BJ (cell line): ENCODE results near the gene SHC2. TPM values are rescaled to one million over a fixed set of nuclear protein-coding genes. Genes with fewer than 3 reads are reported as not detected.

Experiments
- CTCF ChIA-PET: fragments of 350-600 bp; formaldehyde crosslinking; extraction: SDS; loops from one replicate; lab custom pipeline; 2021; ENCODE audit warnings: antibody characterized with exemption, inconsistent platforms; lab: Yijun Ruan, JAX
- POLR2A ChIA-PET: fragments of 300-600 bp; sonication (Branson Sonifier 250); formaldehyde crosslinking; extraction: SDS; loops from one replicate; lab custom pipeline; 2021; ENCODE audit warnings: antibody characterized with exemption; lab: Charles Lee
- DNase-seq: peaks from one replicate; pipeline ENCODE4 v3.0.0-alpha.2; 2011; ENCODE audit warnings: low read depth
- H3K27me3 ChIP-seq: 2 replicates; pipeline ENCODE4 v1.6.0; 2011; ENCODE audit warnings: low read length; ENCODE audit not compliant: control insufficient read depth, insufficient read depth
- H3K36me3 ChIP-seq: 2 replicates; pipeline ENCODE4 v1.5.1; 2011; ENCODE audit warnings: low read length; ENCODE audit not compliant: control insufficient read depth, insufficient read depth
- H3K4me3 ChIP-seq: 2 replicates; pipeline ENCODE4 v1.5.1; 2011; ENCODE audit warnings: low read depth, mild to moderate bottlenecking, control low read depth, low read length
- polyA plus RNA-seq: library from polyadenylated mRNA; depleted of rRNA; stranded (reverse); fragments of >200 nt; gene quantifications from 2 replicates; pipeline ENCODE4 v1.2.3, GENCODE V29; 2011
- TF ChIP-seq, protein P1 (sequence below): IDR thresholded peaks from 2 replicates; pipeline ENCODE4 v1.5.1; 2011; ENCODE audit warnings: low read depth, mild to moderate bottlenecking, control low read depth, inconsistent platforms, low read length, moderate library complexity; ENCODE audit not compliant: insufficient read depth

The SHC2 gene
- polyA plus RNA-seq, 1 experiment = 3.4 TPM

DNA sequence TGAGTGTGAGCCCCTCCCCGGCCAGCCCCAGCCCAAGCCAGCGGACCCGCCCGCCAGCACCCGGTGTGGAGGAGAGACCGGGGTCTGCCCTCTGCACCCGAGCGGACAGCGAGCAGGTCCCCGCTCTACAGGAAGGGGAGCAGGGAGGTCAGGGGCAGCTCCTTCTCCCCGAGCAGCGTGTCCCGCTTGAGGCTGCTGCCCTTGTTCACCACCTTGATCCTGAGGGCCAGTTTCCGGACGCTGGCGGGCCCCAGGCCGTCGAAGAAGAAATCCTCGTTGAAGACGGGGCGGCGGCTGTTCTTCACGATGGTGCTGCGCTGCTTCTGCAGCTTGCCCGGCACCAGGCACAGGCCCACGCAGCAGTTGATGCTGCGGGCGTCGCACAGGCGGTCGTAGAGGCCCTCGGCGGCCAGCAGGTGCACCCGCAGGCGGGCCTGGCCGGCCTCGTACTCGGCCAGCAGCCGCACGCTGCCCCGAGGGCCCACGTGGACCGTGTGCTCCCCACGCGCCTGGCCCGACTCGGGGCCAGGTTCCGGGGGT lies 53.8 kb downstream of the SHC2 start:
- DNase-seq = no peak
- Histone ChIP-seq H3K4me3 (no peak overlapping the region), H3K27me3 (peaks cover 7% of the 10 kb centered on the region), H3K36me3 (no peaks in the 10 kb centered on the region)
- TF ChIP-seq, protein P1, sequence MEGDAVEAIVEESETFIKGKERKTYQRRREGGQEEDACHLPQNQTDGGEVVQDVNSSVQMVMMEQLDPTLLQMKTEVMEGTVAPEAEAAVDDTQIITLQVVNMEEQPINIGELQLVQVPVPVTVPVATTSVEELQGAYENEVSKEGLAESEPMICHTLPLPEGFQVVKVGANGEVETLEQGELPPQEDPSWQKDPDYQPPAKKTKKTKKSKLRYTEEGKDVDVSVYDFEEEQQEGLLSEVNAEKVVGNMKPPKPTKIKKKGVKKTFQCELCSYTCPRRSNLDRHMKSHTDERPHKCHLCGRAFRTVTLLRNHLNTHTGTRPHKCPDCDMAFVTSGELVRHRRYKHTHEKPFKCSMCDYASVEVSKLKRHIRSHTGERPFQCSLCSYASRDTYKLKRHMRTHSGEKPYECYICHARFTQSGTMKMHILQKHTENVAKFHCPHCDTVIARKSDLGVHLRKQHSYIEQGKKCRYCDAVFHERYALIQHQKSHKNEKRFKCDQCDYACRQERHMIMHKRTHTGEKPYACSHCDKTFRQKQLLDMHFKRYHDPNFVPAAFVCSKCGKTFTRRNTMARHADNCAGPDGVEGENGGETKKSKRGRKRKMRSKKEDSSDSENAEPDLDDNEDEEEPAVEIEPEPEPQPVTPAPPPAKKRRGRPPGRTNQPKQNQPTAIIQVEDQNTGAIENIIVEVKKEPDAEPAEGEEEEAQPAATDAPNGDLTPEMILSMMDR = no peak
- ChIA-PET POLR2A (no interaction called here), CTCF (no interaction called here)

DNA sequence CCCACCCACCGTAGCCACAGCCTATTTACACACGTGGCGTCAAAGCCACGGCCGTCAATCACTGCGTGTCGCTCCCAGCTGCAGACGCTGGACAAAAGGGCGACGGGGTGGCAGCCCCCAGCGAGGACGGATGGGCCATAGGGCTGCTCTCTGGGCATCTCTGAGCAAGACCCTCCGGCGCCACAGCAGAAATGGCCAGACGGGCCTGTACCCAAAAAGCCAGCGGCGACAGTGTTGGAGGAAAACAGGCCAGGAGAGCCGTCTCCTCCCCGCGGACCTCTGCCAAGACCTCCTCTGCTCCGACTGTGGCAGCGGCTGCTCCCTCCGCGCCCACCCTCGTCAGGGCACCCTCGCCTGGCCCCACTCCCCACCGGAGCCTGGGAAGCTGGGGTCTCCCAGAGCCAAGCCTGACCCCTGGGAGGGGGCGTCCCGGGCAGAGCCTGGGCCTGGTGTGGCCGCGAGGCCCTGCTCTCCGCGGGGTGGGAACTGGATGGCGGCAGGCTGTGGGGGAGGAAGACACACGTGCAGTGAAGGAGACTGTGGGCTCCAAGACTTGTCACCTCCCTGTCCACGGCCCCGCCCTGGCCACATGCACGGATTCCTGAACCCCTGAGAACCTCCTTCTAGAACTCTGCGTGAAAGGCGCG lies 54.6 kb downstream of the SHC2 start:
- ChIA-PET CTCF (no interaction called here), POLR2A (no interaction called here)
- TF ChIP-seq, protein P1 = no peak
- no peak for DNase-seq
- Histone ChIP-seq H3K27me3 (peaks cover 7% of the 10 kb centered on the region), H3K4me3 (no peak overlapping the region), H3K36me3 (no peaks in the 10 kb centered on the region)

DNA sequence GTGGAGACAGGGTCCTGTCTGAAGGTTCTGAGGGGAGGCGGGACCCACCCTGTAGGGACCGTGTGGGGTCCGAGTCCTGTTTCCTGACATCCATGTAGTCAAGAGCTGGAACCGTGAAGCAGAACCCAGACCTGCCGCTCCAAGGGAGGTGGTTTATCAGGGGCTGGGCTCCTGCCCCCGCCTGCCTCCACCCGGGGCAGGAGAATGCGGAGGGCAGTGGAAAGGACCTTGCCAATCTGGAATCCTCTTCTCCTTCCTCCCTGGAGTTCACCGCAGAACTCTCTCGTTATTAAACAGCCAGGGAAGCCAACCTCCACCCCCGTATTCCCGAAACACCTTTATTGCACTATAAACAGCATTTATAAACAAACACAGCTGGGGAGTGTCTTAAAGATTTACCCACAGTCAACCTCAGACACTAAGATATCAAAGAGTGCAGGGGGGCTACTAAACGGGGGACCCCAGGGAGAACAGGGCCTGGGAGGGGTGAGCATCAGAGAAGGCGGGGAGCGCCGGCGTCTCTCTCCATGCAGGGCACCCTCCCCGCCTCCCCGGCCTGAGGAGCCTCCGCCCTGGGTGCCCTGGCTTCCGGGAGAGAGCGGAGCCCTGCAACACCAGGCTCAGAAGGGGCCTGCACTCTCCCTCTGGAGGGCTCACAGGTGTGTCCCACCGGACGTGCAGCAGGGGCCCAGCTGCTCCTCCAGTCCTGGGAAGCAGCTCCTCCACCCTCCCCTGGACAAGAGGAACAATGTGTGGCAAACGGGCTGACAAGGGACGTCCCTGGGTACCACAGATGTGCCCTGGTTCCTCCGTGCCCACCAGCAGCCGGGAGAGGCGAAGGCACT lies 55.5 kb downstream of the SHC2 start:
- ChIA-PET POLR2A (no interaction called here), CTCF (no interaction called here)
- TF ChIP-seq, protein P1 = no peak
- no peak for DNase-seq
- Histone ChIP-seq H3K4me3 (no peak overlapping the region), H3K36me3 (no peaks in the 10 kb centered on the region), H3K27me3 (peaks cover 7% of the 10 kb centered on the region)

DNA sequence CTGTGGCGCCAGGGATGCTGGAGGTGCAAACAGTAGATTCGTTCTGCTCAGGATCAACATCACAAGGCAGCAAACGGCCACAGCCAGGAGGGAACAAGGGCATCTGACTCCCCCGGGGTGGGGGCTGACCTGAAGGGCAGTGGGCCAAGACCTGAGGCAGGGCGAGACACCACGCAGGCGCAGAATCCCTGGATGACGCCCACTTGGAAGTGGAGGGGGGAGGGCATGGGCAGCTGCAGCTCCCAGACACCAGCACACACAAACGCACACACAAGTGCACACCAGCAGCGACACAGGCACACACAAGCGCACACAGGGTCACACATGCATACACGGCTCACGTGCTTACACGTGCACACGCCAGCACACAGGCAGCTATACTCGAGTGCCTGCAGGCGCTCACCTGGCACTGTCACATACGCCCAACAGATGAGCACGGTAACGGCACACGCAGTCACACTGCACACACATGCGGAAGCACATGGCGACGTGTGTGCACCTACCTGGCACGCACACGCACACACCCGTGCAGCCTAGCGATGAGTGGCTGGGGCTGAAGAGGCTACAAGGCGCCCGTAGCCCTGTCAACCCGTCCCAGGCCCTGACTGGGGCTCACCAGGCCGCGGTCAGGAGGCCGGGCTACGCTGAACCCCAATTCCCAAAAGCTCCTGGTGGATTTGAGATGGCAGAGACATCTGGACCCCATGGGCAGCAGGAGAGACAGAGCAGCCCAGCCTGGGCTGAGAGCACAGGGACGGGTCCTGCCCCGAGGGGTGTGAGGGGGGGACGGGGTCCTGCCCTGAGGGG lies 57.4 kb downstream of the SHC2 start:
- CTCF ChIA-PET = no interaction called here
- no peaks in the 10 kb centered on the region for H3K27me3 ChIP-seq
- H3K4me3 ChIP-seq = no peak overlapping the region
- TF ChIP-seq, protein P1 = no peak
- POLR2A ChIA-PET = no interaction called here
- DNase-seq = no peak
- H3K36me3 ChIP-seq = no peaks in the 10 kb centered on the region

DNA sequence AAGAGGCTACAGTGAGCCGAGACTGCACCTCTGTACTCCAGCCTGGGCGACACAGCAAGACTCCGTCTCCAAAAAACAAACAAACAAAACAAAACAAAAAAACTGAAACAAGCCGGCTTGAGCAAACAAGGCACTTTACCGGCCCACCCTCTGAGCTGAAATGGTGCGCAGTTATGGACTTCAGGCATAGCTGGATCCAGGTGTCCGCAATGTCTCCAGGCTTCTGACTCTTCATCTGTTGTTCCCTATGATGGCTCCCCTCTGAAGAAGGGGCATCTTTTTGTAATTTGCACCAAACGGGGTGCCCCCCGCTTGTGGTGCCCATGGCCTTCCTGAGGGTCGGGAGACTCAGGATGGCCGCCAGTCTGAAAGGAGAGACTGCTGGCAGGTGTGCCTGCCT lies 58.0 kb downstream of the SHC2 start:
- DNase-seq = no peak
- H3K36me3 ChIP-seq = no peaks in the 10 kb centered on the region
- POLR2A ChIA-PET = no interaction called here
- H3K4me3 ChIP-seq = no peak overlapping the region
- TF ChIP-seq, protein P1 = no peak
- H3K27me3 ChIP-seq = no peaks in the 10 kb centered on the region
- CTCF ChIA-PET = no interaction called here
